ENCODE results near the gene C19orf53.

DNA sequence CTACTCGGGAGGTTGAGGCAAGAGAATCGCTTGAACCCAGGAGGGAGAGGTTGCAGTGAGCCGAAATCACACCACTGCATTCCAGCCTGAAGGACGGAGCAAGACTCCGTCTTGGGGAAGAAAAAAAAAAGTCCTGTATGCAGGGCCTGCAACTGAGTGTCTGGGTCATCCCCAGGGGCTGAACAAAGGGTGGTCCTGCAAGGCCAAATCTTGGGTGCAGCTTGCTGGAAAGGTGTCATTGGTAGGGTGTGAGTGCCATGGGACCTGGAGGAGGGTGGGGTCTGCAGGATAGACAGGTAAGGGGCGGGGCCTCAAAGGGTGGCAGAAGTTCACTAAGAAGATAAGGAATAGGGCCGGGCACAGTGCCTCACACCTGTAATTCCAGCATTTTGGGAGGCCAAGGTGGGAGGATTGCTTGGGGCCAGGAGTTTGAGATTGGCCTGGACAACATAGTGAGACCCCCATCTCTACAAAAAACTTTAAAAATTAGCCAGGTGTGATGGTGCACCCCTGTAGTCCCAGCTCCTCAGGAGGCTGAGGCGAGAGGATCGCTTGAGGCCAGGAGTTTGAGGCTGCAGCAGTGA is 52.5 kb downstream of the C19orf53 start:
- TF ChIP-seq FOXP2 (optimal IDR thresholded peaks at IDR 0.05; ENCODE audit: borderline replicate concordance, extremely low read depth, extremely low read length, insufficient read depth) (no peak), TAF1 (IDR thresholded peaks at IDR 0.05; ENCODE audit: borderline replicate concordance, insufficient read depth, low read length) (no peak), POLR2AphosphoS5 (IDR thresholded peaks at IDR 0.05; ENCODE audit: low read depth, low read length) (no peak)
- TF ChIP-seq, protein P1, sequence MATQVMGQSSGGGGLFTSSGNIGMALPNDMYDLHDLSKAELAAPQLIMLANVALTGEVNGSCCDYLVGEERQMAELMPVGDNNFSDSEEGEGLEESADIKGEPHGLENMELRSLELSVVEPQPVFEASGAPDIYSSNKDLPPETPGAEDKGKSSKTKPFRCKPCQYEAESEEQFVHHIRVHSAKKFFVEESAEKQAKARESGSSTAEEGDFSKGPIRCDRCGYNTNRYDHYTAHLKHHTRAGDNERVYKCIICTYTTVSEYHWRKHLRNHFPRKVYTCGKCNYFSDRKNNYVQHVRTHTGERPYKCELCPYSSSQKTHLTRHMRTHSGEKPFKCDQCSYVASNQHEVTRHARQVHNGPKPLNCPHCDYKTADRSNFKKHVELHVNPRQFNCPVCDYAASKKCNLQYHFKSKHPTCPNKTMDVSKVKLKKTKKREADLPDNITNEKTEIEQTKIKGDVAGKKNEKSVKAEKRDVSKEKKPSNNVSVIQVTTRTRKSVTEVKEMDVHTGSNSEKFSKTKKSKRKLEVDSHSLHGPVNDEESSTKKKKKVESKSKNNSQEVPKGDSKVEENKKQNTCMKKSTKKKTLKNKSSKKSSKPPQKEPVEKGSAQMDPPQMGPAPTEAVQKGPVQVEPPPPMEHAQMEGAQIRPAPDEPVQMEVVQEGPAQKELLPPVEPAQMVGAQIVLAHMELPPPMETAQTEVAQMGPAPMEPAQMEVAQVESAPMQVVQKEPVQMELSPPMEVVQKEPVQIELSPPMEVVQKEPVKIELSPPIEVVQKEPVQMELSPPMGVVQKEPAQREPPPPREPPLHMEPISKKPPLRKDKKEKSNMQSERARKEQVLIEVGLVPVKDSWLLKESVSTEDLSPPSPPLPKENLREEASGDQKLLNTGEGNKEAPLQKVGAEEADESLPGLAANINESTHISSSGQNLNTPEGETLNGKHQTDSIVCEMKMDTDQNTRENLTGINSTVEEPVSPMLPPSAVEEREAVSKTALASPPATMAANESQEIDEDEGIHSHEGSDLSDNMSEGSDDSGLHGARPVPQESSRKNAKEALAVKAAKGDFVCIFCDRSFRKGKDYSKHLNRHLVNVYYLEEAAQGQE (IDR thresholded peaks at IDR 0.05; ENCODE audit: insufficient read depth in 1 of 2, low read depth in 2 of 2, low read length in 2 of 2): no peak

Data from PFSK-1 (cell line).